Hematopoietic multipotent progenitor cell treated with erythropoietin and hydrocortisone succinate and interleukin-3 and kit ligand, for 4 days (in vitro differentiated cells): ENCODE data around the gene IYD.
"Not testable (repeated sequence)": the region's sequence is repeated elsewhere in the genome, so short reads cannot be mapped to it uniquely, and the experiment has no call there.

ENCODE experiments used
- DNase-seq: peaks from one replicate; pipeline ENCODE4 v3.0.0-alpha.2; 2015

The IYD gene

DNA sequence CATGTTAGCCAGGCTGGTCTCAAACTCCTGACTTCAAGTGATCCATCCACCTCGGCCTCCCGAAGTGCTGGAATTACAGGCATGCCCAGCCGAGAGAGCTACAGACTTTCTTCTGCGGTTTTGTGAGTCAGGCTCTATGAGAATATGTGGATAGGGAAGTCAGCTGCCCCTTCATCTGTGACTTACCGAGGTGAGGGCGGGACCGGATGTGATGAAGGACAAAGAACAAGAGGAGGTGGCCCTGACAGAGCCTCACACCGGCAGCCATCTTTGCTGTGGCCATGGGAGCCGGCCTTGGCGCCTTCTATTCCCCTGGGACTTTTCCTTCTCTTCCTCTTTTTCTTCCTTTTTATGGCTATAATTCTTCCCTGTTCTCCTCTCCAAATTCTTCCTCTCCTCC, 67.0 kb downstream of the IYD start:
- DNase-seq, result no peak

DNA sequence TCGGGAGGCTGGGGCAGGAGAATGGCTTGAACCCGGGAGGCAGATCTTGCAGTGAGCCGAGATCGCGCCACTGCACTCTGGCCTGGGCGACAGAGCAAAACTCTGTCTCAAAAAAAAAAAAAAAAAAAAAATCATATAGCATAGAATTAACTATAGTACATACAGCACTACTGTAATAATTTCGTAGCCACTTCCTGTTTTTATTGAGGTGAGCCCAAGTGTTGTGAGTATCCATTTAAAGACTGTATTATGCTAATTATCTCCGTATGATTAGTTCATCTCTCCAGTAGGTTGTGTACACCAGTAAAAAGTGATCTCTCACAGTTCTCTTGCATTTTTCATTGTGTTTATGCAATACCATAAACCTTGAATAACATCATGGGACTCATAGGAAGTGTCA, 70.6 kb downstream of the IYD start:
- no peak for DNase-seq

DNA sequence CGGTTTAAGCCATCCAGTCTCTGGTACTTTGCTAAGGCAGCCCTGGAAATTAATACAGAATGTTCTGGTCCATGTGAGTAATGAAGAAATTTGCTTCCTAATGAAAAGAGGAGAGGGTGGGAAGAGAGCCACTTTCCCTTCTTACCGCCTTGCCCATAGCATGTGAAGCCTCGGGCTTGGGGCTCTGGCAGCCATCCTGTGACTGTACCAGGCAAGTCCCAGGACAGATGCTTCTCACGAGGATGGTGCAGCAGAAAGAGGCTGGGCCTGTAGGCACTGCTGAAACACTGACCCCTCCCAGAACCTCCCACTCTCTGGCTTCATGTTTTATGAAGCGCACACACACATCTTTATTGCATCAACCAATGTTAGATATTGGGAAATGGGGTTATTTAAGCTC, 74.8 kb downstream of the IYD start:
- DNase-seq, result no peak

DNA sequence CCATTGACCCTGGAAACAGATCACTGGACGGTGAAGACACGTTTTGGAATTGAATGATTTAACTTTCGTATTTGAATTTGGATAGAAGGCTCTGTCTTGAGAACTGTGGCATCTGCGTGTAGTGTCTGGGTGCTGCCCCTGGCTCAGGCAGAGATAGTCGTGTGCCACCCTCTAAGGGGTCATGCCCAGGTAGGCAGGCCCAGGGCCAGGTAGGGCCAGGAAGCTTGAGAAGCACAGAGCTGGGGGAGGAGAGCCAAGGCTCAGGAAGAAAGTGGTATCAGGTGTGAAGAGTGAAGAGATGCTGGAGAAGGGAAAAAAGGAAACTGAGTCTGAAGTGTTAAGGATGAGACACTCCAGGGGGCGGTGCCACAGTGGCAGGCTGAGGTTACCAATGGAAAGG, 75.5 kb downstream of the IYD start:
- no peak for DNase-seq

GRCh38 chr6:150445486-150445885, 76.7 kb downstream of the IYD start:
- no peak for DNase-seq

GRCh38 chr6:150448221-150448620, 79.4 kb downstream of the IYD start:
- no peak for DNase-seq

- not testable (repeated sequence) for DNase-seq
Measured at GRCh38 chr6:150449055-150449454, 80.2 kb downstream of the IYD start.

- no peak for DNase-seq
Measured at GRCh38 chr6:150450918-150451317, 82.1 kb downstream of the IYD start.

- DNase-seq, result no peak
Measured at GRCh38 chr6:150451807-150452427, 83.1 kb downstream of the IYD start.

DNA sequence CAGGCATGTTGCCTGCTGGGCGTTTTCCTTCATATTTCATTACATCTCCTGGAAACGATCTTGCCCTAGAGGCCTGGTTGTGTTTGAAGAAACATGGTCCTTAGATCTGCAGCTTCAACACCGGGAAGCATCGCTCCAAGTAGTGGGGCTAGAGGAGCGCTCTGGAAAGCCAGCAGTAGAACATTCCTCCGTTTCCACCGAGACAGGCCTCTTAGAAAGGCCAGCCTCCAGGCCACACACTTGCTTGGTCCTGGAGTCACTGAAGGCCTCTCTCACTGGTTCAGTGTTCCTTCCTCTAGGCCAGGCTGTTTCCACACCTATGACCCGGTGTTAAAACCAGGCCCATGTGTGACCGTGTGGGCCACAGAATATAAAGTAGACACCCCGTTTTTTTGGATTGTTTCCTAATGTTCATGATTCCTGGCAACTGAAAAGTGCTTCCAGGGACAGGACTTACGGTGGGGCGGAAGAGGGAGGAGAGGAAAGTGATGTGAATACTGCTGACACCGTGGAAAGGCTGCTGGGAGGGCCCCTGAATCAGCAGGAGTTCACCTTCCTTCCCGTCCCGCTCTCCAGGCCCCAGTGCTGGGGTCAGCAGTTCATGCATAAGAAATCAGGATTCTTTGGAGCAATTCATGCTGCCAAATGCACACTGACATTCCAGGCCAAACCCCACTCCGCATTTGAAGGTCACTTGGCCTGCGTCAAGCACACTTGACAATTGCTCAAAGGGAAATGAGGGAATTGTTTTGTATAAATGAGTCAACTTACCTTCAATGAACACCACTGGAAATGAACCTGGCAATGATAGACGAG, 83.8 kb downstream of the IYD start:
- DNase-seq, result no peak

DNA sequence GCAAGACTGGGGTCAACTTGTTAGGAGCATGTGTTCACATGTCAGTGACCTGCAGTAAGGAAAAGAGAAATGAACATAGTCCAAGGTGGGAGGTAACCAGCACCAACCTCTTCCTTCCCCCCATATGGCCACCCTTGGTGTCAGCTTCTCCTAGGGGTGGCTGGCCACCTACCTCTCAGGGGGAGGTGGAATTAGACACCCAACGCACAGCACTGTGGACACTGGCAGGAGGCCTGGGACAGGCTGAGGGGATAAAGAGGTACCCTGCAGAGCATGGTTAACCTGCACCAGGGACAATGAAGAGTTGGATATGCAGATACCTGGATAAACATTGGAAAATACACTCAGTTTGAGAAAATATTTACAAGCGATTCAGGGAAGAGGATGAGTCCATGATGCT, 84.5 kb downstream of the IYD start:
- no peak for DNase-seq
